HepG2 (cell line): ENCODE measurements around the gene PHKB. TPM values are rescaled to one million over a fixed set of nuclear protein-coding genes. Genes with fewer than 3 reads are reported as not detected.

ENCODE experiments used
- DDIT3 ChIP-seq: sonication (generic); formaldehyde crosslinking; IDR thresholded peaks from 2 replicates; pipeline ENCODE4 v1.4.0; 2020; ENCODE audit warnings: mild to moderate bottlenecking, missing genetic modification reagents
- FOXO1 ChIP-seq: sonication (generic); formaldehyde crosslinking; IDR thresholded peaks from 2 replicates; pipeline ENCODE4 v1.4.0; 2020; ENCODE audit warnings: missing genetic modification reagents
- IKZF4 ChIP-seq: sonication (generic); formaldehyde crosslinking; IDR thresholded peaks from 2 replicates; pipeline ENCODE4 v1.5.1; 2020; ENCODE audit warnings: borderline replicate concordance, mild to moderate bottlenecking, low read depth, missing genetic modification reagents; ENCODE audit errors: not compliant biosample characterization
- JUN ChIP-seq: sonication (generic); formaldehyde crosslinking; IDR thresholded peaks from 2 replicates; pipeline ENCODE4 v1.4.0; 2020; ENCODE audit warnings: mild to moderate bottlenecking, missing genetic modification reagents
- MYNN ChIP-seq: sonication (generic); formaldehyde crosslinking; IDR thresholded peaks from 2 replicates; pipeline ENCODE4 v1.4.0; 2020; ENCODE audit warnings: mild to moderate bottlenecking, low read depth, missing genetic modification reagents
- NFIC ChIP-seq: IDR thresholded peaks from 2 replicates; pipeline ENCODE4 v1.6.1; 2012; ENCODE audit warnings: mild to moderate bottlenecking, low read length, inconsistent platforms
- PHF21A ChIP-seq: sonication (generic); formaldehyde crosslinking; IDR thresholded peaks from 2 replicates; pipeline ENCODE4 v1.5.0; 2020; ENCODE audit warnings: mild to moderate bottlenecking, missing genetic modification reagents
- SIX1 ChIP-seq: sonication (generic); formaldehyde crosslinking; IDR thresholded peaks from 2 replicates; pipeline ENCODE4 v1.4.0; 2020; ENCODE audit warnings: missing genetic modification reagents, borderline replicate concordance
- SP5 ChIP-seq: IDR thresholded peaks from 2 replicates; pipeline ENCODE4 v1.6.1; 2016; ENCODE audit warnings: low read depth, borderline replicate concordance
- SRY ChIP-seq: sonication (generic); formaldehyde crosslinking; IDR thresholded peaks from 2 replicates; pipeline ENCODE4 v1.8.0; 2022; ENCODE audit warnings: mild to moderate bottlenecking, missing genetic modification reagents
- ZBTB4 ChIP-seq: sonication (generic); formaldehyde crosslinking; IDR thresholded peaks from 2 replicates; pipeline ENCODE4 v1.4.0; 2020; ENCODE audit warnings: missing genetic modification reagents, mild to moderate bottlenecking, borderline replicate concordance
- ZNF138 ChIP-seq: sonication (generic); formaldehyde crosslinking; IDR thresholded peaks from 2 replicates; pipeline ENCODE4 v1.5.0; 2020; ENCODE audit warnings: mild to moderate bottlenecking, low read depth, missing genetic modification reagents
- ZNF292 ChIP-seq: sonication (generic); formaldehyde crosslinking; IDR thresholded peaks from 2 replicates; pipeline ENCODE4 v1.8.1; 2022; ENCODE audit warnings: mild to moderate bottlenecking, low read depth, missing genetic modification reagents, borderline replicate concordance
- ZNF317 ChIP-seq: sonication (generic); formaldehyde crosslinking; IDR thresholded peaks from 2 replicates; pipeline ENCODE4 v1.5.0; 2020; ENCODE audit warnings: mild to moderate bottlenecking, missing genetic modification reagents
- ZNF33B ChIP-seq: sonication (generic); formaldehyde crosslinking; IDR thresholded peaks from 2 replicates; pipeline ENCODE4 v1.5.1; 2020; ENCODE audit warnings: mild to moderate bottlenecking, missing genetic modification reagents
- ZNF790 ChIP-seq: sonication (generic); formaldehyde crosslinking; IDR thresholded peaks from 2 replicates; pipeline ENCODE4 v1.8.0; 2022; ENCODE audit warnings: missing genetic modification reagents, mild to moderate bottlenecking, borderline replicate concordance
- ZNF792 ChIP-seq: IDR thresholded peaks from 2 replicates; pipeline ENCODE4 v1.6.1; 2016
- ZSCAN12 ChIP-seq: sonication (generic); formaldehyde crosslinking; IDR thresholded peaks from 2 replicates; pipeline ENCODE4 v1.9.0; 2021; ENCODE audit warnings: mild to moderate bottlenecking, missing genetic modification reagents
- ZSCAN30 ChIP-seq: sonication (generic); formaldehyde crosslinking; IDR thresholded peaks from 2 replicates; pipeline ENCODE4 v1.5.0; 2020; ENCODE audit warnings: mild to moderate bottlenecking, missing genetic modification reagents
- polyA plus RNA-seq, 8 experiments: library from polyadenylated mRNA; depleted of rRNA in 3 of 8; stranded (reverse) in 7 of 8; unstranded in 1 of 8; fragments of >200 nt; fragmentation: Illumina TruSeq in 4 of 8; extraction: Trizol in 4 of 8; gene quantifications; 2 replicates each; pipeline versions ENCODE4 v1.2.1 to v1.2.3, GENCODE V29; 2011 to 2016; ENCODE audit warnings: low read depth in 4 of 8, missing spikeins in 1 of 8, mixed read lengths in 1 of 8; ENCODE audit not compliant: insufficient read depth in 1 of 8
- total RNA-seq, 5 experiments: library from RNA; depleted of rRNA; stranded (reverse); fragments of >200 nt; fragmentation: Illumina TruSeq; extraction: Trizol; gene quantifications; 2 replicates each; pipeline ENCODE4 v1.2.3, GENCODE V29; 2016; ENCODE audit warnings: low read depth in 1 of 5
- TF ChIP-seq, protein P1 (sequence below): sonication (generic); formaldehyde crosslinking; IDR thresholded peaks from 2 replicates; pipeline ENCODE4 v1.4.0; 2020; ENCODE audit warnings: mild to moderate bottlenecking, missing genetic modification reagents
- TF ChIP-seq, protein P2 (sequence below): sonication (generic); formaldehyde crosslinking; IDR thresholded peaks from 2 replicates; pipeline ENCODE4 v1.4.0; 2020; ENCODE audit warnings: missing genetic modification reagents

The PHKB gene
- total and polyA plus RNA-seq, 2 of the 13 experiments (the other 11 are each of a cell fraction or from before 2014, with no cell fraction given) = 66.0 to 80.8 TPM

- TF ChIP-seq SIX1 = 0 out of 2 replicates have a peak, but pooled peaks have one; percentile 31
- TF ChIP-seq PHF21A = peak; percentile 81
- no peak for TF ChIP-seq MYNN (CRISPR knock-in tag)
- TF ChIP-seq IKZF4 (CRISPR knock-in tag) = no peak
- 0 out of 2 replicates have a peak, but pooled peaks have one; percentile 9 for TF ChIP-seq ZNF317 (CRISPR knock-in tag)
- TF ChIP-seq ZBTB4 (CRISPR knock-in tag) = no peak
- TF ChIP-seq ZNF792 (CRISPR knock-in tag) = peak; percentile 83; the same call in 1 of the 2 replicates
- TF ChIP-seq DDIT3 (CRISPR knock-in tag) = no peak
- TF ChIP-seq ZNF33B (CRISPR knock-in tag) = peak; percentile 73; the same call in 1 of the 2 replicates
- no peak for TF ChIP-seq ZNF790 (CRISPR knock-in tag)
- TF ChIP-seq, protein P1, sequence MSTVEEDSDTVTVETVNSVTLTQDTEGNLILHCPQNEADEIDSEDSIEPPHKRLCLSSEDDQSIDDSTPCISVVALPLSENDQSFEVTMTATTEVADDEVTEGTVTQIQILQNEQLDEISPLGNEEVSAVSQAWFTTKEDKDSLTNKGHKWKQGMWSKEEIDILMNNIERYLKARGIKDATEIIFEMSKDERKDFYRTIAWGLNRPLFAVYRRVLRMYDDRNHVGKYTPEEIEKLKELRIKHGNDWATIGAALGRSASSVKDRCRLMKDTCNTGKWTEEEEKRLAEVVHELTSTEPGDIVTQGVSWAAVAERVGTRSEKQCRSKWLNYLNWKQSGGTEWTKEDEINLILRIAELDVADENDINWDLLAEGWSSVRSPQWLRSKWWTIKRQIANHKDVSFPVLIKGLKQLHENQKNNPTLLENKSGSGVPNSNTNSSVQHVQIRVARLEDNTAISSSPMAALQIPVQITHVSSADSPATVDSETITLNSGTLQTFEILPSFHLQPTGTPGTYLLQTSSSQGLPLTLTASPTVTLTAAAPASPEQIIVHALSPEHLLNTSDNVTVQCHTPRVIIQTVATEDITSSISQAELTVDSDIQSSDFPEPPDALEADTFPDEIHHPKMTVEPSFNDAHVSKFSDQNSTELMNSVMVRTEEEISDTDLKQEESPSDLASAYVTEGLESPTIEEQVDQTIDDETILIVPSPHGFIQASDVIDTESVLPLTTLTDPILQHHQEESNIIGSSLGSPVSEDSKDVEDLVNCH (CRISPR knock-in tag) = 0 out of 2 replicates have a peak, but pooled peaks have one; percentile 48
- TF ChIP-seq ZNF292 = peak; percentile 66; the same call in 1 of the 2 replicates
- TF ChIP-seq SP5 (CRISPR knock-in tag) = peak; percentile 82
- TF ChIP-seq ZSCAN12 (CRISPR knock-in tag) = peak; percentile 53; the same call in 1 of the 2 replicates
- no peak for TF ChIP-seq ZSCAN30 (CRISPR knock-in tag)
- TF ChIP-seq, protein P2, sequence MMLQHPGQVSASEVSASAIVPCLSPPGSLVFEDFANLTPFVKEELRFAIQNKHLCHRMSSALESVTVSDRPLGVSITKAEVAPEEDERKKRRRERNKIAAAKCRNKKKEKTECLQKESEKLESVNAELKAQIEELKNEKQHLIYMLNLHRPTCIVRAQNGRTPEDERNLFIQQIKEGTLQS = peak; percentile 37; the same call in 1 of the 2 replicates
- peak; percentile 50; the same call in 1 of the 2 replicates for TF ChIP-seq FOXO1 (CRISPR knock-in tag)
- TF ChIP-seq NFIC = peak; percentile 67; the same call in 1 of the 2 replicates
- no peak for TF ChIP-seq ZNF138 (CRISPR knock-in tag)
- TF ChIP-seq SRY (CRISPR knock-in tag) = no peak
- TF ChIP-seq JUN (CRISPR knock-in tag) = 0 out of 2 replicates have a peak, but pooled peaks have one; percentile 49
Measured at GRCh38 chr16:47492428-47493377, 31.6 kb downstream of the PHKB start (continued).
